ENCODE measurements around the gene MSH2.
"Not testable (repeated sequence)": the region's sequence is repeated elsewhere in the genome, so short reads cannot be mapped to it uniquely, and the experiment has no call there.

MSH2 gene

DNA sequence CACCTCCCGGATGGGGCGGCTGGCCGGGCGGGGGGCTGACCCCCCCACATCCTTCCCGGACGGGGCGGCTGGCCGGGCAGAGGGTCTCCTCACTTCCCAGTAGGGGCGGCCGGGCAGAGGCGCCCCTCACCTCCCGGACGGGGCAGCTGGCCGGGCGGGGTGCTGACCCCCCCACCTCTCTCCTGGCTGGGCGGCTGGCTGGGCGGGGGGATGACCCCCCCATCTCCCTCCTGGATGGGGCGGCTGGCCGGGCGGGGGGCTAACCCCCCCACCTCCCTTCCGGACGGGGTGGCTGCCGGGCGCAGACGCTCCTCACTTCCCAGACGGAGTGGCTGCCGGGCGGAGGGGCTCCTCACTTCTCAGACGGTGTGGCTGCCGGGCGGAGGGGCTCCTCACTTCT, 30.5 kb downstream of the MSH2 start:
- not testable (repeated sequence) for ATAC-seq, H3K4me1 Mint-ChIP-seq, H3K9me3 Mint-ChIP-seq, H3K4me3 Mint-ChIP-seq, H3K27ac Mint-ChIP-seq, H3K27me3 Mint-ChIP-seq
- peaks cover 36% of the 10 kb centered on the region for H3K36me3 Mint-ChIP-seq

DNA sequence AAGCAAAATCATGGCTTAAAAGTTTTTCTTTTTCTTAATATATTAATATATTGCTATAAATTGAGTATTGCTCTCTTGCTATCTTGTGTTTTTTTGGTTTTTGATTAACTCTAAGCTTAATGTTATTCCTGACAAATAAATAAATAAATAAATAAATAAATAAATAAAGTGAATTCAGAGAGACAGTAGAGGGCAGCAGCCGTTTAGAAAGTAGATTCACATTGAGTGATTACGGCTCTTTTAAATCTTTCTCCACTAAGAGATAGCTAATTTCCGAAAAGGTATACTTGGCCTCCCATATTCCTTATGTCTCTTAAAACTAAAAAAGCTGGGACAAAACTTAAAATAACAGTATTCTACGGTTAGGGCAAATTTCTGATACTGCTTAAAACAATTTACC, 34.3 kb downstream of the MSH2 start:
- H3K4me3 Mint-ChIP-seq = no peak overlapping the region
- ATAC-seq = no peak
- no peaks in the 10 kb centered on the region for H3K4me1 Mint-ChIP-seq
- peaks cover 20% of the 10 kb centered on the region for H3K36me3 Mint-ChIP-seq
- no peaks in the 10 kb centered on the region for H3K27me3 Mint-ChIP-seq
- H3K27ac Mint-ChIP-seq = no peak overlapping the region
- peaks cover under 1% of the 10 kb centered on the region for H3K9me3 Mint-ChIP-seq

DNA sequence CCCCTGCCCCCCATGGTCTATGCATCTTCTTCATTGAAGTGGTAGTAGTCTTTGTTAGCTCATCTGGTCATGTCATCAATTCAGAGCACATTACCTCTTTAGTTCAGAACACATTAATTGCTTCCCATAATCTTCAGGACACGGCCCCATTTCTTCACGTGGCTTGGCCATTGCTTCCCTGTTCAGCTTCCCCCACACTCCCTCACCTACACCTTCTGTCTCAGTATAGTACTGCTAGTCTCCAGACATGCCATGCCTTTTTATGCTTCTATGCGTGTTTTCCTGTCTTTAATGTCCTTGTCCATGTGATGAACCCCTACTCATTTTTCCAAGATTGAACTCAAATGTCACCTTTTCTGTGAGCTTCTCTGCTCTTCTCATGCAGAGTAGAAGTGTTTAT, 35.1 kb downstream of the MSH2 start:
- Mint-ChIP-seq H3K4me3 (no peak overlapping the region), H3K27me3 (no peaks in the 10 kb centered on the region), H3K36me3 (peaks cover 24% of the 10 kb centered on the region), H3K9me3 (no peaks in the 10 kb centered on the region), H3K27ac (no peak overlapping the region), H3K4me1 (no peaks in the 10 kb centered on the region)
- no peak for ATAC-seq

DNA sequence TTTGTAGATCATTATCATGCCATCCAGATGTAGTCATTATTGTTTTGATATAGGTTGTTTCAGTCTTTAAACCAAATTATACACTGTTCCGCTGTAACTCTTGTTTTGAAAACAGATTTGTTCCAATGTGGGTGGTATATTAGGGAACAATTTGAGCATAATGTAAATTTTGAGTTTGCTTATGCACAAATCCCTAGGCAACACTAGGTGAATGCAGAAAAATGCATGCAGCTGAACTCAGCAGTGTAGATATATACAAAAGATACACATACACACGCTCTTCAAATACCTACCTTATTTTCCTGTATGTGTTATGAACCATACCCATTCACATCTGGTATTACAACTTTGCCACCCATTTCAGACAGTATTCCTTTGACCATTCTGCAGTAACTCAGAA, 35.8 kb downstream of the MSH2 start:
- Mint-ChIP-seq H3K27me3 (no peaks in the 10 kb centered on the region), H3K4me1 (no peaks in the 10 kb centered on the region), H3K9me3 (no peaks in the 10 kb centered on the region), H3K27ac (no peak overlapping the region), H3K4me3 (no peak overlapping the region), H3K36me3 (peaks cover 27% of the 10 kb centered on the region)
- no peak for ATAC-seq

DNA sequence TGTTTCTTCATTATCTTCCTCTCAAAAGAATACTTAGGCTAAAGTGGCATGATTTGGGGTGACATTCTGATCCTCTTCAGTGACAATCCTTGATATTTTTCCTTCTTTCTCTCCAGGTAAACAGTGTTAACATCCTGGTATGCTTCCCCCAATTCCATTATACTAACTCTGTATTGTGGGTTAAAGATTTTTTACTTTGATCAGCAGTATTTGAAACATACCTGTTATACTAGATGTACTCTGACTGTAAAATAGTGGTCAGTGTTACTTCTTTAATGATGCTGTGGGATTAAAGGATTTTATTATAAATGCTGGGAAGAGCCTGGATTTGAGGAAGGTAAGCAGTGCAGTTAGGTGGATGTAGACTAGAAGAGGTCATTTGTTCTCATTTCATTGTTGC, 48.8 kb downstream of the MSH2 start:
- Mint-ChIP-seq H3K4me3 (no peak overlapping the region), H3K9me3 (no peaks in the 10 kb centered on the region), H3K27me3 (no peaks in the 10 kb centered on the region), H3K27ac (no peak overlapping the region), H3K36me3 (peaks cover 61% of the 10 kb centered on the region), H3K4me1 (no peaks in the 10 kb centered on the region)
- ATAC-seq = no peak

DNA sequence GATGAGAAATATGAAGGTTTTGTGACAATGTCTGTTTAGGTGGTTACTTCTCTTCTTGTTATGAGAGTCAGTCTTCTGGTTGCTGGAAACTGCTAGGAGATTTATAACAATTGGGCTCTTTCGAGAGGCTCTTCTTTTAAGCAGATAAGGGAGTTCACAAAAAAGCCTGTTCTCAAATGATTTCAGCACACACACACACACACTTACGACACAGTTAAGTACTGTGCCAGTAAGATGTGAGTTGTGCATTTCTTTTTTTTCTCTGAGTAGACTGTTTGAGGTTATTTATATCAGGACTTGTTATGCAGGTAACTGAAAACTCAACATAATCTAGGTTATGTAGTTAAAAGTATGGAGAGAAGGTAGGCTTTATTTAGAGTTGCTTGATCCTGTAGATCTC, 49.8 kb downstream of the MSH2 start:
- Mint-ChIP-seq H3K4me3 (no peak overlapping the region), H3K27me3 (no peaks in the 10 kb centered on the region), H3K36me3 (peaks cover 64% of the 10 kb centered on the region), H3K27ac (no peak overlapping the region), H3K9me3 (no peaks in the 10 kb centered on the region), H3K4me1 (peaks cover 6% of the 10 kb centered on the region)
- no peak for ATAC-seq

DNA sequence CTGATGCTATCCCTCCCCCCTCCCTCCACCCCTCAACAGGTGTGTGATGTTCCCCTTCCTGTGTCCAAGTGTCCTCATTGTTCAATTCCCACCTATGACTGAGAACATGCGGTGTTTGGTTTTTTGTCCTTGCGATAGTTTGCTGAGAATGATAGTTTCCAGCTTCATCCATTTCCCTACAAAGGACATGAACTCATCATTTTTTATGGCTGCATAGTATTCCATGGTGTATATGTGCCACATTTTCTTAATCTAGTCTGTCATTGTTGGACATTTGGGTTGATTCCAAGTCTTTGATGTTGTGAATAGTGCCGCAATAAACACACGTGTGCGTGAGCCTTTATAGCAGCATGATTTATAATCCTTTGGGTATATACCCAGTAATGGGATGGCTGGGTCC, 51.9 kb downstream of the MSH2 start:
- not testable (repeated sequence) for H3K27me3 Mint-ChIP-seq, H3K27ac Mint-ChIP-seq, H3K9me3 Mint-ChIP-seq, H3K4me3 Mint-ChIP-seq, ATAC-seq
- Mint-ChIP-seq H3K4me1 (peaks cover 18% of the 10 kb centered on the region), H3K36me3 (peaks cover 57% of the 10 kb centered on the region)

DNA sequence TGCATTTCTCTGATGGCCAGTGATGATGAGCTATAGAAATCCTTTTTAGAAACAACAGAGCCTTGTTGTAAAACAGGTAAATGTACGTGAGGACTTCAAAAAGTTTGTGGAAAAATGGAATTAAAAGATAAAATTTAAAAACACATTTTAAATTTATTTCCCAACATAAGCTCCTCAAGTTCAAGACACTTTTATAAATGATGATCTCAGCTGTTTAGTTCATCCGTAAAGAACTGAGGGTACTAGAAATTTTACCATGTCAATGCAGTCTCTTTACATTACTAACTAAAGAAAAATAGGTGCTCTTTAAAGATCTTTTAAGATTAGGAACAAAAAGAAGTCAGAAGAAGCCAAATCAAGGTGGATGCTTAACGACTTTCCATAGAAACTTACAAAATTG, 52.5 kb downstream of the MSH2 start:
- ATAC-seq = no peak
- no peak overlapping the region for H3K27ac Mint-ChIP-seq
- H3K36me3 Mint-ChIP-seq = peaks cover 58% of the 10 kb centered on the region
- H3K4me1 Mint-ChIP-seq = peaks cover 18% of the 10 kb centered on the region
- H3K4me3 Mint-ChIP-seq = no peak overlapping the region
- no peaks in the 10 kb centered on the region for H3K9me3 Mint-ChIP-seq
- H3K27me3 Mint-ChIP-seq = no peaks in the 10 kb centered on the region

DNA sequence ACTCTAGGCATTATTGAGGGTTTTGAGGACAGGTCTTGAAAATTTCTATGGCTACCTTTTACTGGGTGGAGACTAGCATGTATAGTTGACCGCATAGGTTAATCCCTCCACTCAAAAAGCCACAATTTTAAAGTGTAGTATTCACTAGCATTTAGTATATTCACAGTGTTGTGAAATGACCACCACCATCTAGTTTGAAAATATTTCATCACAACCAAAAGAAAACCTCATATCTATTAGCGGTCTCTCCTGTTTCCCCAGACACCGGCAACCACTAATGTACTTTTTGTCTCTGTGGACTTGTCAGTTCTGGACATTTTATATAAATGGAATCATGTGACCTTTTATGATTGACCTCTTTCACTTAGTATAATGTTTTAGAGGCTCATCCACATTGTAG, 53.9 kb downstream of the MSH2 start:
- no peaks in the 10 kb centered on the region for H3K27me3 Mint-ChIP-seq
- H3K9me3 Mint-ChIP-seq = peaks cover 1% of the 10 kb centered on the region
- ATAC-seq = no peak
- no peak overlapping the region for H3K4me3 Mint-ChIP-seq
- H3K27ac Mint-ChIP-seq = peak overlapping the region; percentile 46
- peaks cover 48% of the 10 kb centered on the region for H3K36me3 Mint-ChIP-seq
- H3K4me1 Mint-ChIP-seq = peaks cover 20% of the 10 kb centered on the region

DNA sequence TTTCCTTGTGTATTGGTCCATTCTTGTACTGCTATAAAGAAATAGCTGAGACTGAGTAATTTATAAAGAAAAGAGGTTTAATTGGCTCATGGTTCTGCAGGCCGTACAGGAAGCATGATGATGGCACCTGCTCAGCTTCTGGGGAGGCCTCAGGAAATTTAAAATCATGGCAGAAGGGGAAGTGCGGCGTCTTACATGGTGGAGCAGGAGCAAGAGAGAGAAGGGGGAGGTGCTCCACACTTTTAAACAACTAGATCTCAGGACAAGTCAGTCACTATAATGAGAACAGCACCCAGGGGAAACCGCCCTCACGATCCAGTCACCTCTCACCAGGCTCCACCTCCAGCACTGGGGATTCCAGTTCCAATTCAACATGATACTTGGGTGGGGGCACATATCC, 54.3 kb downstream of the MSH2 start:
- no peak for ATAC-seq
- Mint-ChIP-seq H3K27me3 (no peaks in the 10 kb centered on the region), H3K36me3 (peaks cover 46% of the 10 kb centered on the region), H3K27ac (peak overlapping the region; percentile 46), H3K4me3 (no peak overlapping the region), H3K4me1 (peaks cover 22% of the 10 kb centered on the region), H3K9me3 (peaks cover 3% of the 10 kb centered on the region)

DNA sequence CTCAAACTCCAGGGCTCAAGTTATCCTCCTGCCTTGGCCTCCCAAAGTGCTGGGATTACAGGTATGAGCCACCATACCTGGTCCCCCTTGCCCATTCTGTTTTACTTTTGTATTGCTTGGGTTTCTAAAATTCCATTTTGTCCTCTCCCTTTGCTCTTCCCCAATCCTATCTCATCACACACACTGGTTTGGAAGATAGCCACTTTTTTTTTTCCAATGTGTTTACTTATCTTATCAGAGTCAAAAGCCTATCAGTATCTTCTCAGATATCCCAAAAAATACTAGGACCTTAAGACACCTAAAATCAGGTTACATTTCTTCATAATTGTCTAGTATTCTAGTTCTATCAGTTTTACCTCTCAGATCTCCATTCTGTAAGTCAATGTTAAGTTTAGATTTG, 56.1 kb downstream of the MSH2 start:
- H3K4me3 Mint-ChIP-seq = no peak overlapping the region
- peaks cover 3% of the 10 kb centered on the region for H3K9me3 Mint-ChIP-seq
- no peaks in the 10 kb centered on the region for H3K27me3 Mint-ChIP-seq
- H3K27ac Mint-ChIP-seq = no peak overlapping the region
- peaks cover 22% of the 10 kb centered on the region for H3K4me1 Mint-ChIP-seq
- H3K36me3 Mint-ChIP-seq = peaks cover 51% of the 10 kb centered on the region
- ATAC-seq = no peak

DNA sequence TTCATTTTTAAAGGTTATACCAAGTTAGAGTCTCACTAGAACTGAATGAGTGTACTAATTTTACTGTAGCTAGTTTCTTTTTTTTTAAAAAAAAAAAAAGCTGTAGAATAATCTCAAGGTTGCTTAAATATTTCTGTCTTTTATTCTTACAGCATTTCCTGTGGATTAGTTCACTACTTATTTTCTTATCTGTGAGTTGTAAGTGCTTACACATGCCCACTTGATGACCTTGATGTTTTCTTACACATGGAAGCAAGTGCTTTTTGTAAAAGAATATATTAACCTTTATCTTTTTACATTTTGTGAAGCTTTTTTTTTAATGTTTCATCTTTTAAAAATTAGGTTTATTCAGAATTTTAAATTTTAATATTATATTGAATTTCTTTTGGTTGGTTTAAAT, 57.8 kb downstream of the MSH2 start:
- no peaks in the 10 kb centered on the region for H3K27me3 Mint-ChIP-seq
- peaks cover 22% of the 10 kb centered on the region for H3K4me1 Mint-ChIP-seq
- H3K27ac Mint-ChIP-seq = no peak overlapping the region
- no peak overlapping the region for H3K4me3 Mint-ChIP-seq
- no peak for ATAC-seq
- H3K36me3 Mint-ChIP-seq = peaks cover 50% of the 10 kb centered on the region
- peaks cover 3% of the 10 kb centered on the region for H3K9me3 Mint-ChIP-seq

DNA sequence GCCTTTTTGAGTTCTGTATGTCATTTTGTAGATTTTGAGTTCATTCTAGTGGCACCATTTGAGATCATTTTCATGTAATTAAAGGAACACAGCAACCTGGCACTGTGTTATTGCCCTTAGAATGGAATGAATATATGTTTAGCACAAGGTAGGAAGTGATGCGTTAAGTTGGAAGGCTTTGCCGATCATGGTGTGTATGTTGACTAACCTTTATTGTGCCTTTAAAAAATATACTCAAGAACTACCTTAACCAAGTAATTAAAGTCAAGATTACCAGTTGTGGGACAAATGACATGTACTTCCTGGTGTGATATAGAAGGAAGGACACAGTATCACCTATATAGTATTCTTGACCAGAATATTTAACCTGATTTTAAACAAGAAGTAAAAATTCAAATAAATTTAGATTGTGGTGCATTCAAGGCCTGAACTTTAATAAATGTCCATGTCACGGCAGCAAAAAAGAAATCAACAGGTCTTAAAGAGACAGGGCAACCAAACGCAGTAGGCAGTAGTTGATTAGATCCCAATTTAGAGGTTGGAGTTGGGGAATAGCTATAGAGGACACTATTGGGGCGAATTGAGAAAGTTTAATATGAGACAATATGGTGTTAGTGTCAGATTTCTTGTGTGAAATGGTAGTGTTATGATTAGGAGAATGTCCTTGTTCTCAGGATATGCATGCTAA, 68.6 kb downstream of the MSH2 start:
- no peaks in the 10 kb centered on the region for H3K27me3 Mint-ChIP-seq
- H3K9me3 Mint-ChIP-seq = no peaks in the 10 kb centered on the region
- no peak overlapping the region for H3K27ac Mint-ChIP-seq
- H3K4me1 Mint-ChIP-seq = no peaks in the 10 kb centered on the region
- H3K4me3 Mint-ChIP-seq = no peak overlapping the region
- peaks cover 37% of the 10 kb centered on the region for H3K36me3 Mint-ChIP-seq
- ATAC-seq = no peak

DNA sequence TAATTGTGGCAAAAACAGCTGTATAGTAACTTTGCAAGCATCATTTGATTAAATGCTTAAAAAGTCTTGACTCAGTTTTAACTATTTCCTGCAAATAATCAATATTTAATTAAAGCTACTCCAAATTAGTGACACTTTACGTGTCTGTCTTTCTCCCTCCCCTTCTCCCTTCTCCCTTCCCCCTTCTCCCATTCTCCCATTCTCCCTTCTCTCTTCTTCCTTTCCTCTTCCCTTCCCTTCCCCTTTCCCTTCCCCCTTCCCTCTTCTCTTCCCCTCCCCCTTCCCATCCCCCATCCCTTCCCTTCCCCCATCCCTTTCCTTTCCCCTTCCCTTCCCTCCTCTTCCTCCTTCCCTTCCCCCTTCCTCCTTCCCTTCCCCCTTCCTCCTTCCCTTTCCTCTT, 76.9 kb downstream of the MSH2 start:
- H3K4me1 Mint-ChIP-seq = no peaks in the 10 kb centered on the region
- peaks cover 51% of the 10 kb centered on the region for H3K36me3 Mint-ChIP-seq
- no peaks in the 10 kb centered on the region for H3K27me3 Mint-ChIP-seq
- ATAC-seq = no peak
- no peak overlapping the region for H3K4me3 Mint-ChIP-seq
- no peak overlapping the region for H3K27ac Mint-ChIP-seq
- no peaks in the 10 kb centered on the region for H3K9me3 Mint-ChIP-seq

DNA sequence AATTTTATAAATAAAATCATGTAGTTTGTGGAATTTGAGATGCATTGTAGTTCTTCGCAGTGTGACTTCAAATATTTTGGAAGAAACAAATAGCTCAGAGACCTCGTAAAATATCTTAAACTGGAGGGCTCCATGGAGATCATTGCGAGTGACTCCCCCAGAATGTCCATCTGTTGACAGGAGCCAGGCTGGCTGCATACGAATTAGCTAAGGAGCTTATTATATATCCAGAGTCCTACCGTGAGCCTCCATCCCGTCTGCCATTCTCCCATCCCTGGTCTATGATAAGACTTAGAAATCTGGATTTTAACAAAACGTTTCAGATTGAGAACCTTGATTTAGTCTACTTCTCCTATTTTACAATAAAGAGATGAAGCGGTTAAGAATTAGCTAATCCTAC, 80.2 kb downstream of the MSH2 start:
- Mint-ChIP-seq H3K4me3 (no peak overlapping the region), H3K9me3 (no peaks in the 10 kb centered on the region), H3K27ac (no peak overlapping the region), H3K36me3 (peaks cover 49% of the 10 kb centered on the region), H3K4me1 (peaks cover 11% of the 10 kb centered on the region), H3K27me3 (no peaks in the 10 kb centered on the region)
- ATAC-seq = no peak

DNA sequence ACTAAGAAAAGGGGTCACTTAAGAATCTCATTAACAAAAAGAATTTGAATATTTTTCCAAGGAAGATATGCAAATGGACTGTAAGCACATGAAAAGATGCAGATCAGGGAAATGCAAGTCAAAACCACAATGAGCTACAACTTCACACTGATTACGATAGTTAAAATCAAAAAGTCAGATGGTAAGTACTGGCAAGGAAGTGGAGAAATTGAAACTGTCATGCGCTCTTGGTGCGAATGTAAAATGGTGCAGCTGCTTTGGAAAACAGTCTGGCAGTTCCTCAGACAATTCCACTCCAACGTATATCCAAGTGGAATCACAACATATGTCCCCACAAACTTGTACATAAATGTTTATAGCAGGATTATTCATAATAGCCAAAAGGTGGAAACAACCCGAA, 81.4 kb downstream of the MSH2 start:
- ATAC-seq = no peak
- no peaks in the 10 kb centered on the region for H3K27me3 Mint-ChIP-seq
- H3K9me3 Mint-ChIP-seq = no peaks in the 10 kb centered on the region
- H3K4me3 Mint-ChIP-seq = no peak overlapping the region
- H3K36me3 Mint-ChIP-seq = peaks cover 41% of the 10 kb centered on the region
- H3K27ac Mint-ChIP-seq = no peak overlapping the region
- H3K4me1 Mint-ChIP-seq = peaks cover 11% of the 10 kb centered on the region

DNA sequence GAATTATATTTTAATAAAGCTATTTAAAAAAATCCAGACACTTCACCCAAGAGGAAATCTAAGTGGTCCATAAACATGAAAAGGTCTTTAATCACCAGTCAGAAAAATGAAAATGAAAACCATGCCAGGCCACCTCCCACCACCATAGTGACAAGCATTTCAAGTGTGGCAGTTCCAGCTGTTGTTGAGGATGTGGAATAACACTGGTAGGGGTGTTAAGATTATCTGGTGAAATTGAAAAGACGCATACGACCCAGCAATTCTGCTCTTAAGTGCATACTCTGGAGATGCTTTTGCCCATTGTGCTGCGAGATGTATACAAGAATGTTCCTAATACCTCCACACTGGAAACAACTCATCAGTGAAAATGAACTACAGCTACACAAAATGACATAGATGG, 82.2 kb downstream of the MSH2 start:
- ATAC-seq = no peak
- no peak overlapping the region for H3K27ac Mint-ChIP-seq
- peaks cover 11% of the 10 kb centered on the region for H3K4me1 Mint-ChIP-seq
- H3K9me3 Mint-ChIP-seq = no peaks in the 10 kb centered on the region
- H3K4me3 Mint-ChIP-seq = no peak overlapping the region
- H3K27me3 Mint-ChIP-seq = no peaks in the 10 kb centered on the region
- H3K36me3 Mint-ChIP-seq = peaks cover 41% of the 10 kb centered on the region

All from stimulated activated memory B cell treated with anti-CD40 and anti-IgM and Interleukin-4, amounts not matched to agents 10 μg/mL and 1 μg/mL and 100 μg/mL, for 72 hours (primary cell).